ENCODE measurements around the gene NFATC2.

DNA sequence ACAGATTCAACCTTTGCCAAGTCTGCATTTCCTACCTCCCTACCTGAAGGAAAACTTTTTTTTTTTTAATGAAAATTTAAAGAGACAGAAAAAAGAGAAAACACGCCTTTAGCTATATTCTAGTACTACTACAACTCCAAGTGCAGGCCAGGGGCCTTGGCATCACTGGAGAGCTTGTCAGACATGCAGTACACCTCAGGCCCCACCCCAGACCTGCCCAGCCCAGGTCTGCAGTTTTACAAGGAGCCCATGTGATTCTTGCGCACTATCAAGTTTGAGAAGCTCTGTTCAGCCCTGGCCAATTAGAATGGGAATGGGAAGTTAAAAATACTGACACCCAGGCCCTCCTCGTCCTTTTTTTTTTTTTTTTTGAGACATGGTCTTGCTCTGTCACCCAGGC is 85.0 kb downstream of the NFATC2 start:
- TF ChIP-seq POLR2AphosphoS5 (IDR thresholded peaks at IDR 0.05; ENCODE audit: low read depth) (no peak), SPI1 (IDR thresholded peaks at IDR 0.05; ENCODE audit: borderline replicate concordance, low read depth) (no peak), GABPA (IDR thresholded peaks at IDR 0.05; ENCODE audit: low read depth) (no peak)
- TF ChIP-seq, protein P1, sequence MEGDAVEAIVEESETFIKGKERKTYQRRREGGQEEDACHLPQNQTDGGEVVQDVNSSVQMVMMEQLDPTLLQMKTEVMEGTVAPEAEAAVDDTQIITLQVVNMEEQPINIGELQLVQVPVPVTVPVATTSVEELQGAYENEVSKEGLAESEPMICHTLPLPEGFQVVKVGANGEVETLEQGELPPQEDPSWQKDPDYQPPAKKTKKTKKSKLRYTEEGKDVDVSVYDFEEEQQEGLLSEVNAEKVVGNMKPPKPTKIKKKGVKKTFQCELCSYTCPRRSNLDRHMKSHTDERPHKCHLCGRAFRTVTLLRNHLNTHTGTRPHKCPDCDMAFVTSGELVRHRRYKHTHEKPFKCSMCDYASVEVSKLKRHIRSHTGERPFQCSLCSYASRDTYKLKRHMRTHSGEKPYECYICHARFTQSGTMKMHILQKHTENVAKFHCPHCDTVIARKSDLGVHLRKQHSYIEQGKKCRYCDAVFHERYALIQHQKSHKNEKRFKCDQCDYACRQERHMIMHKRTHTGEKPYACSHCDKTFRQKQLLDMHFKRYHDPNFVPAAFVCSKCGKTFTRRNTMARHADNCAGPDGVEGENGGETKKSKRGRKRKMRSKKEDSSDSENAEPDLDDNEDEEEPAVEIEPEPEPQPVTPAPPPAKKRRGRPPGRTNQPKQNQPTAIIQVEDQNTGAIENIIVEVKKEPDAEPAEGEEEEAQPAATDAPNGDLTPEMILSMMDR (IDR thresholded peaks at IDR 0.05; ENCODE audit: insufficient read depth, low read length): no peak
- TF ChIP-seq, protein P2, sequence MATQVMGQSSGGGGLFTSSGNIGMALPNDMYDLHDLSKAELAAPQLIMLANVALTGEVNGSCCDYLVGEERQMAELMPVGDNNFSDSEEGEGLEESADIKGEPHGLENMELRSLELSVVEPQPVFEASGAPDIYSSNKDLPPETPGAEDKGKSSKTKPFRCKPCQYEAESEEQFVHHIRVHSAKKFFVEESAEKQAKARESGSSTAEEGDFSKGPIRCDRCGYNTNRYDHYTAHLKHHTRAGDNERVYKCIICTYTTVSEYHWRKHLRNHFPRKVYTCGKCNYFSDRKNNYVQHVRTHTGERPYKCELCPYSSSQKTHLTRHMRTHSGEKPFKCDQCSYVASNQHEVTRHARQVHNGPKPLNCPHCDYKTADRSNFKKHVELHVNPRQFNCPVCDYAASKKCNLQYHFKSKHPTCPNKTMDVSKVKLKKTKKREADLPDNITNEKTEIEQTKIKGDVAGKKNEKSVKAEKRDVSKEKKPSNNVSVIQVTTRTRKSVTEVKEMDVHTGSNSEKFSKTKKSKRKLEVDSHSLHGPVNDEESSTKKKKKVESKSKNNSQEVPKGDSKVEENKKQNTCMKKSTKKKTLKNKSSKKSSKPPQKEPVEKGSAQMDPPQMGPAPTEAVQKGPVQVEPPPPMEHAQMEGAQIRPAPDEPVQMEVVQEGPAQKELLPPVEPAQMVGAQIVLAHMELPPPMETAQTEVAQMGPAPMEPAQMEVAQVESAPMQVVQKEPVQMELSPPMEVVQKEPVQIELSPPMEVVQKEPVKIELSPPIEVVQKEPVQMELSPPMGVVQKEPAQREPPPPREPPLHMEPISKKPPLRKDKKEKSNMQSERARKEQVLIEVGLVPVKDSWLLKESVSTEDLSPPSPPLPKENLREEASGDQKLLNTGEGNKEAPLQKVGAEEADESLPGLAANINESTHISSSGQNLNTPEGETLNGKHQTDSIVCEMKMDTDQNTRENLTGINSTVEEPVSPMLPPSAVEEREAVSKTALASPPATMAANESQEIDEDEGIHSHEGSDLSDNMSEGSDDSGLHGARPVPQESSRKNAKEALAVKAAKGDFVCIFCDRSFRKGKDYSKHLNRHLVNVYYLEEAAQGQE (IDR thresholded peaks at IDR 0.05; ENCODE audit: insufficient replicate concordance, low read depth): no peak

Data from HL-60 (cell line).